Measurements from ENCODE around the gene SLC2A14. TPM values are rescaled to one million over a fixed set of nuclear protein-coding genes. Genes with fewer than 3 reads are reported as not detected.
"Not testable (repeated sequence)": the region's sequence is repeated elsewhere in the genome, so short reads cannot be mapped to it uniquely, and the experiment has no call there.

SLC2A14 gene
- polyA plus RNA-seq, 1 donor (not counting 4 experiments of a cell fraction or from before 2014, with no cell fraction given): 0.51 TPM

DNA sequence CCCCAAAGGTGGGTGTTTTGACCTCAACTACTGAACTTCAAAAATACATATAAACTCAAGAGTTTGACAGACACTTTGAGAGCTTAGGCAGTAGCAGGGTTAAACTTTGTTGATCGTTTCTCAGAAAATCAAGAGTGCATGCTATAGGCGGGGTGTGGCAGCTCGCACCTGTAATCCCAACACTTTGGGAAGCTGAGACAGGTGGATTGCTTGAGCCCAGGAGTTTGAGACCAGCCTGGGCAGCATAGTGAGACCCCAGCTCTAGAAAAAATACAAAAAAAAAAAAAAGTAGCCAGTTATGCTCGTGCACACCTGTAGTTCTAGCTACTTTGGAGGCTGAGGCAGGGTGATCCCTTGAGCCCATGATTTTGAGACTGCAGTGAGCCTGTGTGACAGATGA, 71.3 kb downstream of the SLC2A14 start:
- Histone ChIP-seq H4K20me1 (ENCODE audit: control insufficient read depth, extremely low read depth, insufficient read depth, low read length) (no peaks in the 10 kb centered on the region), H3K9ac (ENCODE audit: control insufficient read depth, extremely low read depth, insufficient read depth, low read length) (no peak overlapping the region), H2AFZ (ENCODE audit: control insufficient read depth, low read length) (no peak overlapping the region), H3K27ac (ENCODE audit: control insufficient read depth, insufficient read depth, low read length) (no peak overlapping the region), H3K27me3 (ENCODE audit: control insufficient read depth, extremely low read depth, insufficient read depth, low read length) (no peaks in the 10 kb centered on the region), H3K79me2 (ENCODE audit: control insufficient read depth, insufficient read depth, low read length) (no peaks in the 10 kb centered on the region), H3K4me1 (ENCODE audit: control insufficient read depth, extremely low read depth, insufficient read depth, low read length) (peaks cover 9% of the 10 kb centered on the region), H3K4me2 (ENCODE audit: control insufficient read depth, extremely low read depth, insufficient read depth, low read depth, low read length) (no peak overlapping the region), H3K4me3 (ENCODE audit: control insufficient read depth in 2 of 3, extremely low read depth in 1 of 3, insufficient read depth in 2 of 3, low read depth in 1 of 3, low read length in 3 of 3) (no peak overlapping the region), H3K9me1 (ENCODE audit: control insufficient read depth, extremely low read depth, insufficient read depth, low read length) (no peaks in the 10 kb centered on the region), H3K36me3 (ENCODE audit: control insufficient read depth in 2 of 2, extremely low read depth in 1 of 2, insufficient read depth in 2 of 2, low read length in 2 of 2) (no peaks in the 10 kb centered on the region), H3K9me3 (ENCODE audit: control insufficient read depth, low read depth, low read length) (no peaks in the 10 kb centered on the region)
- TF ChIP-seq, protein P1, sequence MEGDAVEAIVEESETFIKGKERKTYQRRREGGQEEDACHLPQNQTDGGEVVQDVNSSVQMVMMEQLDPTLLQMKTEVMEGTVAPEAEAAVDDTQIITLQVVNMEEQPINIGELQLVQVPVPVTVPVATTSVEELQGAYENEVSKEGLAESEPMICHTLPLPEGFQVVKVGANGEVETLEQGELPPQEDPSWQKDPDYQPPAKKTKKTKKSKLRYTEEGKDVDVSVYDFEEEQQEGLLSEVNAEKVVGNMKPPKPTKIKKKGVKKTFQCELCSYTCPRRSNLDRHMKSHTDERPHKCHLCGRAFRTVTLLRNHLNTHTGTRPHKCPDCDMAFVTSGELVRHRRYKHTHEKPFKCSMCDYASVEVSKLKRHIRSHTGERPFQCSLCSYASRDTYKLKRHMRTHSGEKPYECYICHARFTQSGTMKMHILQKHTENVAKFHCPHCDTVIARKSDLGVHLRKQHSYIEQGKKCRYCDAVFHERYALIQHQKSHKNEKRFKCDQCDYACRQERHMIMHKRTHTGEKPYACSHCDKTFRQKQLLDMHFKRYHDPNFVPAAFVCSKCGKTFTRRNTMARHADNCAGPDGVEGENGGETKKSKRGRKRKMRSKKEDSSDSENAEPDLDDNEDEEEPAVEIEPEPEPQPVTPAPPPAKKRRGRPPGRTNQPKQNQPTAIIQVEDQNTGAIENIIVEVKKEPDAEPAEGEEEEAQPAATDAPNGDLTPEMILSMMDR (optimal IDR thresholded peaks at IDR 0.05 in 1 of 3, IDR thresholded peaks at IDR 0.05 in 1 of 3, conservative IDR thresholded peaks at IDR 0.05 in 1 of 3; ENCODE audit: extremely low read depth in 1 of 3, insufficient read depth in 2 of 3, low read length in 3 of 3): no peak
- no peak for TF ChIP-seq EZH2 (IDR thresholded peaks at IDR 0.05; ENCODE audit: low read length)
- dilution Hi-C loops (cut with MboI; ENCODE audit: extremely low pct_ligation_motif_present, low sequenced_read_pairs): loop anchor here (5.0 kb wide), 1 partner anchor 84 kb away; no protein-coding TSS in a partner anchor
- DNase-seq (ENCODE audit: low read depth, low spot score) (no peak), FAIRE-seq (no peak)

DNA sequence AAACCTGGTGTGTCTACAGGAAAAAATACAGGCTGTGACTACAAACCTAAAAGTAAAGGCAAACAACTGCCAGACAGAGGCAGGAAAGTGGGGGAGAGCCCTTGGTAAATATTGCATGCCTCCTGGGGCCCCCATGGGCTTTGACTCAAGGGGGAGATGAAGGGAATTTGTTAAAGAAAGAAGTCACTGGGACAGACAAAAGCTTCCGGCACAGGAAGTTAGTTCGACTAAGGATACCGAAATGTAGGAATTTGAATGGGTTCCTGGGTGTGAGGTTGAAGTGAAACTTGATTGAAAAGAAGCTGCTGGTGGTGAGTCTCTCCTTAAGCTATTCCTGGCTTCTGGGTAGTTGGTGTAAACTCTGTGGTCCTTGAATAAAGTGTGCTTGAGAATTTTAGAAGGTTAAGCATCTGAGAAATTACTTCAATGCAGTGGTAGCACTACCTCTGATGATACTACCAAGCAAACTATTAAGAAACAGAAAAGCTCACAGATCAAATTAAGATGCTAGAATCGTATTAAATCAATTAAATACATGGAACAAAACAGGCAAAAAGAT, 73.9 kb downstream of the SLC2A14 start:
- H4K20me1 ChIP-seq (ENCODE audit: control insufficient read depth, extremely low read depth, insufficient read depth, low read length); H3K79me2 ChIP-seq (ENCODE audit: control insufficient read depth, insufficient read depth, low read length); dilution Hi-C loops (cut with MboI; ENCODE audit: extremely low pct_ligation_motif_present, low sequenced_read_pairs); H3K9ac ChIP-seq (ENCODE audit: control insufficient read depth, extremely low read depth, insufficient read depth, low read length); H3K4me3 ChIP-seq (ENCODE audit: control insufficient read depth in 2 of 3, extremely low read depth in 1 of 3, insufficient read depth in 2 of 3, low read depth in 1 of 3, low read length in 3 of 3); H3K36me3 ChIP-seq (ENCODE audit: control insufficient read depth in 2 of 2, extremely low read depth in 1 of 2, insufficient read depth in 2 of 2, low read length in 2 of 2); H3K9me1 ChIP-seq (ENCODE audit: control insufficient read depth, extremely low read depth, insufficient read depth, low read length); H2AFZ ChIP-seq (ENCODE audit: control insufficient read depth, low read length); H3K4me1 ChIP-seq (ENCODE audit: control insufficient read depth, extremely low read depth, insufficient read depth, low read length); H3K9me3 ChIP-seq (ENCODE audit: control insufficient read depth, low read depth, low read length); H3K4me2 ChIP-seq (ENCODE audit: control insufficient read depth, extremely low read depth, insufficient read depth, low read depth, low read length); H3K27me3 ChIP-seq (ENCODE audit: control insufficient read depth, extremely low read depth, insufficient read depth, low read length); DNase-seq (ENCODE audit: low read depth, low spot score); H3K27ac ChIP-seq (ENCODE audit: control insufficient read depth, insufficient read depth, low read length): not testable (repeated sequence)
- FAIRE-seq: peak; percentile 36
